ENCODE results near the gene NACAD.
A peak's percentile ranks its signal among the peaks of the same experiment; 100 is the strongest.

NACAD gene

DNA sequence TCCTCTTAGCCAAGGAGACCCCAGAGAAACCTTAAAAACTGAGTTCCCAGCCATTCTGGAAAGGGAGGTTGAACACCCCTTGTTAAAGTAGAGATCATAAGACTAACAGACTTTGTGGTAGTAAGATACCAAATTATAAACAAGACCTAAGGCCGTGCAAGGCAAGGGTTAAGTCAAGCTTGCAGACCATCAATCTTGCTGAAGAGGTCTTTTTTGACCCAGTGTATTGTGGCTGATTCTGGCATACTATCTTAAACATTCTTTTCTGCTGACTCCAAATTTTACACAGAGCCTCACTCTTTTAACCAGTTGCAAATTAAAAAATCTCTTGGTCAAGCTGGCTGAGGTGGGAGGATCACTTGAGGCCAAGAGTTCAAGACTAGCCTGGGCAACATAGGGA, 23.9 kb upstream of the NACAD start:
- DNase-seq = no peak

- DNase-seq = peak; percentile 96
Observed at GRCh38 chr7:45111298-45112223, 22.8 kb upstream of the NACAD start, which contains the start of gene TBRG4. Gene TBRG4 (minus strand): TSS chr7:45111697. CDS start chr7:45109237, 2,460 bp downstream.

DNA sequence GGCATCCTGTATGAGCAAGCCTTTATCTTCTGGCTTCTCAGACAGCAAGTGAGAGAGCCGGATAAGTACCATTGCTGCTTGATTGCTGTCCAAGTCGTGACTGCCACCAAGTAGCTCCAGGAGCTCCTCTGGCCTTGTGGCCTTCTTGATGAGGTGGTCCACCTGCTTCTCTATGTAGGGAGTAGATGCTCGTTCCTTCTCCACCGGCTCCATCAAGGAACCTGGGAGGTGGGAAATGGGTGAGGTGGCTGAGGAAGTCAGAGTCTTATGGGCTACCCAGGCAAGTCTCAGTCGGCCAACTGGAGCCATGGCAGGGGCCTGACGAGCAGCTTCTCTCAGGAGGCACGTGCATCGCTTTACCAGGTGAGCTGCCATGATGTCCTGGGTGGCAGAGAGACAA, 20.1 kb upstream of the NACAD start:
- DNase-seq = no peak

- no peak for DNase-seq
Observed at GRCh38 chr7:45107356-45107755, 18.6 kb upstream of the NACAD start.

DNA sequence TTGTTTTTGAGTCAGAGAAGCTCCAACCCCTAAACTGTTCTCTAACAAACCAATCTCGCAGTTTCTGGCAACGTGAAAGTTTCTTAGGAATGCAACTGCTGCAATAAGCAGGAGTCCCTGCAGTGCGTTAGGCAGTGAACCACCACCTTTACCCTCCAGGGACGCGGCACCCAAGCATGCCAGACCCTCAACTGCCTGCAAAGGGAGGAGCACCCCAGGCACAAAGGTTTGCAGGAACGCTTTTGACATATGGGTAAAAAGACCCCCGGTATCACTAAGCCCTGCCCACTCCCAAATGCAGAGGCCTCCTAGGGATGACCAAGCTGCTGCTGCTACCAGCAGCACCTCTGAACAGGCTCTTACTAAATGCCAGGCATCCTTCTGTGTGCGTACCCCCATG, 18.1 kb upstream of the NACAD start:
- no peak for DNase-seq

DNA sequence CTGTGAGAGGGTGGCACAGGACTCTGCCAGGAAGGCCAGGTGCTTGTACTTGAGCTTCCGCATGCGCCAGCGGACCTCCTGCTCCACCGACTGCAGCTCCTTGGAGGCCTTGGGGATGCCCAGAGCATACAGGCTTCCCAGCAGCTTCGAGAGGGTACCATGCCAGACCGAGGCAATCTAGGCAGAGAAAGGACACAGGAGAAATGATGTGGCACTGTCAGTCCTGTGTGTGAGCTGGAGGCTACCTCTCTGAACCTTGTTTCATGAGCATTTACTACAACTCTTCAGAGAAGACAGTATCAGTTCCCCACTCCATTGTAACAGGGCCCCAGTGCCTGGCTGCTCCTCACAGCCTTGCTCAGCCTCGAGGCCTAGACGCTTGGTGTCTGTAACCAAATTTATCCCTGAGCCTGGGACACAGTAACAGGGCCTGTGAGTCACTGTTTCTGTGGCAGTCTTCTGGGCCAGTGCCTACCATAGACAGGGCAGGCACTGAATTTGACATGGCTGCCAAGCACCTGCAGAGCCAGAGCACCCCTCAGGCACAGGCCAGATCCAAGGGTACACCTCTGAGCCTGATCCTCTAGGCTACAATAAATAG, 16.9 kb upstream of the NACAD start:
- no peak for DNase-seq

GRCh38 chr7:45104844-45105587, 16.2 kb upstream of the NACAD start:
- DNase-seq = no peak

DNA sequence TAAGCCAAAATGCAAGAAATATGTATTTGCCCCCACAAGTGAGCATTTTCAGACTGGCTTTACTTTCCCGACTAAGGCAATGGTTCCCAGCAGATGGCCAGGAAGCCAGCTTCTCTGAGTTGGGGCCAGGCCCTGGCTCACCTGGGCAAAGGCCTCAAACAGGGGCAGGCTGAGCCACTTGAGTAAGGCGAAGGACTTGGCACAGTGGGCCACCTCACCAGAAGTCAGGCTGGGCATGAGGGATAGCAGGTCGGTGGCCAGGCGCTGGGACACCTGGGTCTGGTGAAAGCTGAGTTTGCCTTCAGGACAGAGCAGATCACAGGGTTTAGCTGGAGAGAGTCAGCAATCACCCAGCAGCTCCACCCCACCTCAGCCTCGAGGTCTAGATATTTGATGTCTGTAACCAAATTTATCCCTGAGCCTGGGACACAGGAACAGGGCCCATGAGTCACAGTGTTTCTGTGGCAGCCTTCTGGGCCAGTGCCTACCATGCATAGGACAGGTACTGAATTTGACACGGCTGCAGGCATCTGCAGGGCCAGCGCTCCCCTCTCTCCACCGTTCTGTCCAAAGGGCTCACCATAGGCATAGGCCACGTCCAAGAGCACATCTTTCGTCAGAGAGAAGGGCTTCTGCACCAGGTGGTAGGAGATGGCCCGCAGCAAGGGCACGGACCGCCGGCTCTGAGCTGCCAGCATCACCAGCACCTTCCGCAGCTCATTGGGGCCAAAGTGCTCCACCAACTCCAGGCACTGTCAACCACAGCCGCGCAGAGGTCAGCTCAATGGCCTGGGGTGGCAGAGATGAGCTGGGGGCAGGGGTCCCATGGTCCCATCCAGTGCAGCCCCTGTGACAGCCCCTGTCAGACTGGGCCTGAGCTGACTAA, 15.4 kb upstream of the NACAD start:
- DNase-seq = no peak

DNA sequence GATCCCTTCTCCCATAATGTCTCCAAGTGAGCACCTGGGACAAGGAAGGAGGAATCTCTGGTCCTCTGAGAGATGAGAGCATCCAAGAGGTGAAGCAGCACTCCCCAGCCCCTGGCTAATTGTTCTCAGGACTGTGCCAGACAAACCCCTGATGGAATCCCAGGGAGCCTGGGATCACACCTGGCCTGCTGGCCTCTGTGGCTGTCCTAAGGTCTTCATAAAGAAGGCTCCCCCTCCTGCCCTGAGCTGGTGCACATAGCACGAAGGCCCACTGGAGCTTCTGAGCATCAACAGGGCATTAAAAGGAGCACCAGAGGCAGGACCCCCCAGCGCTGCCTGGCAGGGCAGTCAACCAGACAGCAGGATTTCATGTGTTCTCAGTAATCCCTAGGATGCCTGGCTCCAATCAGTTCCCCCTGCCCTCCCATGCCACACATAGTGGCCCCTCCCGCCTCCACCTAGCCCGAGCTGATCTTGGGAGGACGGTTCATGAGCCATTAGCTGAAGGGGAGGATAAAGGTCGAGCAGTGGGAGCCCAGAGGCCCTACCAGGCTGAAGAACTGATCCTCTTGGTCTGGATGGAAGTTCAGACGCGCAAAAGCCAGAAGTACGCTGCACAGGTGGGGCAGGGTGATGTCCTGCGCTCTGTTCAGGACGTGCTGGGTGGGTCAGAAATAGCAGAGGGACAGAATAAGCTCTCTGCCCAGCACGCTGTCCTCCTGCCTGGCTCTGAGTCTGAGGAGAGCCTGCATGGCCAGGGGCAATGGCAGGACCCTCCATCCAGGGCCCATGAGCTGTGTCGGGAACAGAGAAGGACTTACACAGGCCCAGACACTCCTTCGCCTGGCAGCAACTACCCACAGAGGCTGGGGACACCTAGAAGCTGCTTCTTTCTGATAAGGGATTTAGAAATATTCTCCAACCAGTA, 14.3 kb upstream of the NACAD start:
- DNase-seq = no peak

DNA sequence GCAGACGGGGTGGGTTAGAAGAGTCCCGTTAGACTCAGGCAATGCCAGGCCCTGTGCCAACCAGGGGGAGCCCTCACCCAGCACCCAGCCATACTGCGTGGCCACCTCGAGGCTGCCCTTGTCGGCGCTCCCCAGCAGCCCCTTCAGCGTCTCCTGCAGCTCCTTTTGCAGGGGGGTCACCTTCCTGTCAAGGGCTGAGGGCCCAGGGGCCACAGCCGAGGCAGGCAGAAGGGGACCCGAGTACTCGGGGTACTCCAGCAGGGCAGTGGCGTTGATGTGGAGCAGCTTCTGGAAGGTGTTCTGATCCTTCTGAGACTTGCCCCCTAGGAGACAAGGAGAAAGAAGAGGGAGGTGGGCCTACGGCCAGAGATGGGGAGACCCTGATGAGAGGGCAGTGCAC, 13.0 kb upstream of the NACAD start:
- DNase-seq = no peak

GRCh38 chr7:45100761-45101480, 12.2 kb upstream of the NACAD start:
- DNase-seq = no peak

- no peak for DNase-seq
Observed at GRCh38 chr7:45099891-45100760, 11.4 kb upstream of the NACAD start.

- no peak for DNase-seq
Observed at GRCh38 chr7:45098983-45099839, 10.4 kb upstream of the NACAD start.

DNA sequence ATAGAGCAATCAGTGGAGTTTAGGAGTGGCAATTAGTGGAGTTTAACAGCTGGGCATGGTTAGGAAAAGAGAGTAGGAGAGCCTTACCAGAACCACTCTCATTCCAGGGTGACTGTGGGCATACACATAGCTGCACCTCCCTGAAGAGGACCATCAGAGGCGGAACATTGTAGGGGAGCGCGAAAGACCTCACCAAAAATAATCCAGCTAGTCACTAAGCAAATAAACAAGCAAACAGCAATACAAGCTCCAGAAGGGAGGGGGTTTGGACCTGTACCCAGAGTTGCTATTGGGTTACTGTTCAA, 4.1 kb upstream of the NACAD start:
- DNase-seq = no peak

DNA sequence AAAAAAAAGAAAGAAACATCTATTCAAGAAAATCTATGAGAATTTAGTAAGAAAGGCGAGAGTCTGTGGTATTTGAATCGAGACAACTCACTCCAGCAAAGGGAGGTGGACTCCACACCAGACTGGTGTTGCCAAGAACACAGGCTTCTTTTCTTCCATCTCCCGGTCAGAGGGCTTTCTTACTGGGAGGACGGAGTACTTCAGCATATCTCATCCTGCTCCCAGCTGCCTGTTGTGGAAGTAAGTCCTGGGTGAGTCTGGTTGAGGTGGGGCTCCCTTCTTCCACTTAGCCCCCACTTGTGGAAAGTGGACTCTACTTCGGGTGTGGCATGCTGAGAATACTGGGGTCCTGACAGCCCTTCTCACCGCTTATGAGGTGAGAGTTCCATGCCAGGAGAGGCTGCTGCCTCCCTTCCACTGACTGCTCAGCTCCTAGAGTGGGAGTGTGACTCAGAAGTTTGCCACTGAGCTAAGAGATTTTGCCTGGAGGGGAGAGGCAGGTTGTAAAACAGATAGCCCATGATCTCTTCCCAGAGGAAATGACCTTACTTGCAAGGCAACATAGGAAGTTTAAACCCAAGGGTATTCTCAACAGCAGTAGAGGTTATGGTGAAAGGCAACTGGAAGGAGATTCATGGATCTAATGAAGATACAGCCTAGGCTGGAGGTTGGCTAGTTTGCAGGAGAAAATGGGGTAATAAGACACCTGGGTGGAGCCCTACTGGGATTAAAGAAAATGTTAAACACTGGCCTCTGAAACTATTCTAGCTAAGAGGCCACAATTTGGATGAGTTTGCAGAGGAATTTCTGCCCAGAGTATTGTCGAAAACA, 3.5 kb upstream of the NACAD start:
- DNase-seq = no peak

DNA sequence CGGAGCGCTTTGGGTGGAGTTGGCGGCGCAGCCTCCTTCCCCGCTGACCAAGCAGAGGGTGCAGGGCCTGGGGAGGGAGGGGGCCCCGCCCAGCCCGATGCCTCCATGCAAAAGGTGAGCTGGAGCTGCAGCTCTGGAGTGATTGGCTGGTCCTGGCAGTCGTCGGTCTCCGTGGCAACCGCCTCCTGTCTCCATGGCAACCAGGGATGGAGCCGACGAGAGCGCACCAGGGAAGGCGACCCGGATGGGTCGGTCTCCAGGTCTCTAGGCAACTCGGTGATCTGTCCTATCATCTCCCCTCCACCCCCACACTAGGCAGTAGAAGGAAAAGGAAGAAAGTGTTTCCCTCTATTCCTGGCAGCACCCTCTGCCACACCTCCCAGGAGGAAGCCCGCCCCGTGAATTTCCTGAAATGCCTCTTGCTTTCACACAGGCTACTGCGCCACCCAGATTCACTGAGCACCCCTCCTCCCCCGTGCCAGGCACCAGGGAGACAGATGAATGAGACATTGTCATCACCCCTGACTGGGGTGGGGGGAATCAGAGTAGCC, 647 bp upstream of the NACAD start:
- DNase-seq = peak; percentile 86

DNA sequence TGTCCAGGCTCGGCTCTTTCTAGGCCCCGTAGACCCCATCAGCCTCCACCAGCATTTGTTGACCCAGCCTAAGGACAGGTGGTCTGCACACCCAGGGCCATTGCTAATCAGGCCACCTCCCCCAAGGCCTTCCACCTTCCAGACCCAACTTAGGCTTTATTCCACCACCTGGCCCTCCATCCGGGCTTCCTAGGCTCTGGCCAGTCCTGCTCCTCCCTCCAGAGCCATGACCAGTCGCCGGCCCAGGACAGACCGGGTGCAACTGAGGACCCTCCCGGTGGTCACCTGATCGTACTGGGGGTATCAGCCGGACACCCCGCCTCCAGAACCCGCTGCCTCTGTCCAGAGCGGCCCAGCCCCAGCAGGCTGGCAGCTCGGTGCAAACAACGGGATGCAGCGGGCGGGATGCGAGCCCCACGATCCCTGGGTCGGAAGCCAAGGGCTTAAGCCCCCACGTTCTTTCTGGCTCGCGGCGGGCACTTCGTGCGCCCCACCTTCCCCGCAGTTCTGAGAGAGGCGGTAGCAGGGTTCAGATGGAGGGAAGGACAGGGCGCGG, 545 bp downstream of the NACAD start:
- DNase-seq = no peak
